ENCODE data around the gene GFRA4. TPM values are rescaled to one million over a fixed set of nuclear protein-coding genes. Genes with fewer than 3 reads are reported as not detected.
A peak's percentile ranks its signal among the peaks of the same experiment; 100 is the strongest.

The GFRA4 gene
- polyA plus RNA-seq, 2 of the 4 experiments (the other 2 are of a cell fraction): not detected

GRCh38 chr20:3659492-3660261, 3.5 kb downstream of the GFRA4 start:
- Histone ChIP-seq H3K4me3 (no peak overlapping the region), H3K9me3 (no peaks in the 10 kb centered on the region), H3K4me1 (no peaks in the 10 kb centered on the region), H3K27ac (no peak overlapping the region), H3K4me2 (no peak overlapping the region)
- TF ChIP-seq POLR2AphosphoS2 (conservative IDR thresholded peaks at IDR 0.05; ENCODE audit: low read length) (no peak), TP53 (CRISPR knock-in tag; IDR thresholded peaks at IDR 0.05) (no peak), MYC (IDR thresholded peaks at IDR 0.05; ENCODE audit: borderline replicate concordance, low read length) (no peak), HOXA7 (CRISPR knock-in tag; IDR thresholded peaks at IDR 0.05) (no peak), RNF2 (IDR thresholded peaks at IDR 0.05; ENCODE audit: borderline replicate concordance, low read depth) (no peak), RARB (CRISPR knock-in tag; IDR thresholded peaks at IDR 0.05) (no peak), ZC3H11A (IDR thresholded peaks at IDR 0.05) (no peak), SREBF2 (IDR thresholded peaks at IDR 0.05) (no peak), CHD2 (IDR thresholded peaks at IDR 0.05; ENCODE audit: low read length, partially characterized antibody) (no peak)
- CTCF ChIA-PET: interaction anchor here (0.5 to 61.5 kb wide), 7 partner anchors 9 to 333 kb away, joined by 3 to 2233 read pairs (median 7); partner anchors contain the start of genes ADISSP, HSPA12B and SIGLEC1
- ATAC-seq (peak; percentile 22 to 27; a peak in 3 of 6 replicates), FAIRE-seq (no peak), DNase-seq (ENCODE audit: low read depth in 1 of 2, low spot score in 1 of 2) (no peak)
- POLR2A ChIA-PET: interaction anchor here (1.2 kb wide), 1 partner anchor 108 kb away, joined by 4 read pairs; the partner anchor contains the start of gene ADISSP
- WGBS (ENCODE audit: missing lambda C conversion rate): 61% methylated on average over 10 of the region's 12 CpGs

DNA sequence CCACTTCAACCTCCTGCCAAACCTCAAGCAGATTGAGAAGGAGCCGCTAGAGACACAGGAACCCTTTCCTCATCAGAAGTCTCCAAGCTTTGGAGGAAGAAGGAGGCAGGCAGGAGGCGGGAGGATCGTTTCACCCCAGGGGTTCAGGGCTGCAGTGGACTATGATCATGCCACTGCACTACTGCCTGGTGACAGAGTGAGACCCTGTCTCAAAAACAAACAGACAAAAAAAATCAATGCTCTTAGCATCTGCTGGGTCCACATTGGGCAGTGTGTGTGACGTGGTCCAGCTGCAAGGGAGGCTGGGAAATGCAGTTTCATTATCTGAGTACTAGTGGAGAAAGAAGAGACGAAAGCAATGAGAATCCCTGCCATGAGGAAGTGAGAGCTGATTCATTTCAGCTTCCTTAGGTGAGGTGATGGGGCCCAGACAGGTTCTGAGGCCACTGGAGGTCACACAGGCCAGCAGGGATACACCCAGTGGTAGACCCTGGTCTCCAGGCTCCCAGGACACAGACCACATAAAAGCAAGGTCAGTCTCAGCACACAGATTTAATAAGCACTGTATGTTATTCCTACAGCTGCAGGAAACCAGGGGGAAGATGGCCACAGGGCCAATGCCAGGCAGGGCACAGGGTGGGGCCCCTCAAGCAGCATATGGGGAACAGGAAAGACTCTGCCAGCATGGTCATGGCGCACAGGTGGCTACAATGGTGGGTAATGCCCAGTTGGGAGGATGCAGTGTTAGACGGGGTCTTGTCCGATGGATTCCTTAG, 4.3 kb downstream of the GFRA4 start:
- POLR2A ChIA-PET: interaction anchor here (1.2 kb wide), 1 partner anchor 109 kb away, joined by 4 read pairs; the partner anchor contains the start of gene ADISSP
- FAIRE-seq (no peak), DNase-seq (ENCODE audit: low read depth in 1 of 2, low spot score in 1 of 2) (no peak), ATAC-seq (no peak)
- H3K4me2 ChIP-seq: no peak overlapping the region
- no peak overlapping the region for H3K27ac ChIP-seq
- TF ChIP-seq HMGXB4 (CRISPR knock-in tag; IDR thresholded peaks at IDR 0.05; ENCODE audit: borderline replicate concordance) (no peak), RCOR1 (IDR thresholded peaks at IDR 0.05; ENCODE audit: low read depth, low read length) (no peak), MAZ (IDR thresholded peaks at IDR 0.05; ENCODE audit: borderline replicate concordance, low read depth, low read length) (no peak), HDAC2 (IDR thresholded peaks at IDR 0.05) (no peak), TFCP2L1 (CRISPR knock-in tag; IDR thresholded peaks at IDR 0.05) (no peak), ZC3H11A (IDR thresholded peaks at IDR 0.05) (no peak), POLR2AphosphoS2 (conservative IDR thresholded peaks at IDR 0.05; ENCODE audit: low read length) (no peak), SMC3 (IDR thresholded peaks at IDR 0.05) (no peak), GATA3 (IDR thresholded peaks at IDR 0.05; ENCODE audit: borderline replicate concordance) (no peak)
- TF ChIP-seq, protein P1, sequence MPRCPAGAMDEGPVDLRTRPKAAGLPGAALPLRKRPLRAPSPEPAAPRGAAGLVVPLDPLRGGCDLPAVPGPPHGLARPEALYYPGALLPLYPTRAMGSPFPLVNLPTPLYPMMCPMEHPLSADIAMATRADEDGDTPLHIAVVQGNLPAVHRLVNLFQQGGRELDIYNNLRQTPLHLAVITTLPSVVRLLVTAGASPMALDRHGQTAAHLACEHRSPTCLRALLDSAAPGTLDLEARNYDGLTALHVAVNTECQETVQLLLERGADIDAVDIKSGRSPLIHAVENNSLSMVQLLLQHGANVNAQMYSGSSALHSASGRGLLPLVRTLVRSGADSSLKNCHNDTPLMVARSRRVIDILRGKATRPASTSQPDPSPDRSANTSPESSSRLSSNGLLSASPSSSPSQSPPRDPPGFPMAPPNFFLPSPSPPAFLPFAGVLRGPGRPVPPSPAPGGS (IDR thresholded peaks at IDR 0.05): no peak
- TF ChIP-seq, protein P2, sequence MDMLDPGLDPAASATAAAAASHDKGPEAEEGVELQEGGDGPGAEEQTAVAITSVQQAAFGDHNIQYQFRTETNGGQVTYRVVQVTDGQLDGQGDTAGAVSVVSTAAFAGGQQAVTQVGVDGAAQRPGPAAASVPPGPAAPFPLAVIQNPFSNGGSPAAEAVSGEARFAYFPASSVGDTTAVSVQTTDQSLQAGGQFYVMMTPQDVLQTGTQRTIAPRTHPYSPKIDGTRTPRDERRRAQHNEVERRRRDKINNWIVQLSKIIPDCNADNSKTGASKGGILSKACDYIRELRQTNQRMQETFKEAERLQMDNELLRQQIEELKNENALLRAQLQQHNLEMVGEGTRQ (IDR thresholded peaks at IDR 0.05): no peak
- H3K4me1 ChIP-seq: no peaks in the 10 kb centered on the region
- CTCF ChIA-PET: interaction anchor here (0.9 to 61.5 kb wide), 7 partner anchors 9 to 160 kb away, joined by 3 to 2233 read pairs (median 7); partner anchors contain the start of genes ADISSP, HSPA12B and SIGLEC1
- no peaks in the 10 kb centered on the region for H3K9me3 ChIP-seq
- 62% methylated on average over 8 of the region's 8 CpGs for WGBS (ENCODE audit: missing lambda C conversion rate)
- no peak overlapping the region for H3K4me3 ChIP-seq
